HL-60 (cell line): ENCODE data around the gene XRCC3.

Experiments
- GABPA ChIP-seq: IDR thresholded peaks from 2 replicates; pipeline ENCODE4 v1.6.1; 2012; ENCODE audit warnings: low read depth
- POLR2AphosphoS5 ChIP-seq: IDR thresholded peaks from 2 replicates; pipeline ENCODE4 v1.6.1; 2012; ENCODE audit warnings: low read depth
- TF ChIP-seq, protein P1 (sequence below): IDR thresholded peaks from one replicate; pipeline ENCODE4 v1.5.1; 2011; ENCODE audit warnings: low read length, control low read depth, inconsistent platforms; ENCODE audit not compliant: insufficient read depth
- TF ChIP-seq, protein P2 (sequence below): IDR thresholded peaks from 2 replicates; pipeline ENCODE4 v1.6.1; 2012; ENCODE audit warnings: low read depth; ENCODE audit not compliant: insufficient replicate concordance

DNA sequence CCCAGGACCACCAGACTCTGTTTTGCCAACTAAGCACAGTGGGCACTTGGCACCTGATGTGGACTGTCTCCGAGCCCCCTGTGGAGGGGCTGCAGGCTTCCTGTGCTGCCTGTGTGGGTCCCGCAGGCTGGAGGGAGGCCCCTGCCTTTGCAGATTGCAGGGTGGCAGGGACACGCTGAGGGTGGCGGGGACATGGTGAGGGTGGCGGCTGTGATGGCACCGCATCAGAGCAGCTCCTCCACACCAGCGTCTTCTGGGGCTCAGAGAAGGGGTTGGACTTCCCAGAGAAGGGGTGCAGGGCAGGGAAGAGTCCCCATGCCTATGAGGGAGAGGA lies 8.5 kb upstream of the XRCC3 start:
- TF ChIP-seq, protein P1, sequence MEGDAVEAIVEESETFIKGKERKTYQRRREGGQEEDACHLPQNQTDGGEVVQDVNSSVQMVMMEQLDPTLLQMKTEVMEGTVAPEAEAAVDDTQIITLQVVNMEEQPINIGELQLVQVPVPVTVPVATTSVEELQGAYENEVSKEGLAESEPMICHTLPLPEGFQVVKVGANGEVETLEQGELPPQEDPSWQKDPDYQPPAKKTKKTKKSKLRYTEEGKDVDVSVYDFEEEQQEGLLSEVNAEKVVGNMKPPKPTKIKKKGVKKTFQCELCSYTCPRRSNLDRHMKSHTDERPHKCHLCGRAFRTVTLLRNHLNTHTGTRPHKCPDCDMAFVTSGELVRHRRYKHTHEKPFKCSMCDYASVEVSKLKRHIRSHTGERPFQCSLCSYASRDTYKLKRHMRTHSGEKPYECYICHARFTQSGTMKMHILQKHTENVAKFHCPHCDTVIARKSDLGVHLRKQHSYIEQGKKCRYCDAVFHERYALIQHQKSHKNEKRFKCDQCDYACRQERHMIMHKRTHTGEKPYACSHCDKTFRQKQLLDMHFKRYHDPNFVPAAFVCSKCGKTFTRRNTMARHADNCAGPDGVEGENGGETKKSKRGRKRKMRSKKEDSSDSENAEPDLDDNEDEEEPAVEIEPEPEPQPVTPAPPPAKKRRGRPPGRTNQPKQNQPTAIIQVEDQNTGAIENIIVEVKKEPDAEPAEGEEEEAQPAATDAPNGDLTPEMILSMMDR: no peak
- TF ChIP-seq, protein P2, sequence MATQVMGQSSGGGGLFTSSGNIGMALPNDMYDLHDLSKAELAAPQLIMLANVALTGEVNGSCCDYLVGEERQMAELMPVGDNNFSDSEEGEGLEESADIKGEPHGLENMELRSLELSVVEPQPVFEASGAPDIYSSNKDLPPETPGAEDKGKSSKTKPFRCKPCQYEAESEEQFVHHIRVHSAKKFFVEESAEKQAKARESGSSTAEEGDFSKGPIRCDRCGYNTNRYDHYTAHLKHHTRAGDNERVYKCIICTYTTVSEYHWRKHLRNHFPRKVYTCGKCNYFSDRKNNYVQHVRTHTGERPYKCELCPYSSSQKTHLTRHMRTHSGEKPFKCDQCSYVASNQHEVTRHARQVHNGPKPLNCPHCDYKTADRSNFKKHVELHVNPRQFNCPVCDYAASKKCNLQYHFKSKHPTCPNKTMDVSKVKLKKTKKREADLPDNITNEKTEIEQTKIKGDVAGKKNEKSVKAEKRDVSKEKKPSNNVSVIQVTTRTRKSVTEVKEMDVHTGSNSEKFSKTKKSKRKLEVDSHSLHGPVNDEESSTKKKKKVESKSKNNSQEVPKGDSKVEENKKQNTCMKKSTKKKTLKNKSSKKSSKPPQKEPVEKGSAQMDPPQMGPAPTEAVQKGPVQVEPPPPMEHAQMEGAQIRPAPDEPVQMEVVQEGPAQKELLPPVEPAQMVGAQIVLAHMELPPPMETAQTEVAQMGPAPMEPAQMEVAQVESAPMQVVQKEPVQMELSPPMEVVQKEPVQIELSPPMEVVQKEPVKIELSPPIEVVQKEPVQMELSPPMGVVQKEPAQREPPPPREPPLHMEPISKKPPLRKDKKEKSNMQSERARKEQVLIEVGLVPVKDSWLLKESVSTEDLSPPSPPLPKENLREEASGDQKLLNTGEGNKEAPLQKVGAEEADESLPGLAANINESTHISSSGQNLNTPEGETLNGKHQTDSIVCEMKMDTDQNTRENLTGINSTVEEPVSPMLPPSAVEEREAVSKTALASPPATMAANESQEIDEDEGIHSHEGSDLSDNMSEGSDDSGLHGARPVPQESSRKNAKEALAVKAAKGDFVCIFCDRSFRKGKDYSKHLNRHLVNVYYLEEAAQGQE: no peak
- TF ChIP-seq POLR2AphosphoS5 (no peak), GABPA (no peak)
